NB4 (cell line): ENCODE results near the gene C5AR1.

Experiments used
- CTCF ChIP-seq: IDR thresholded peaks from one replicate; pipeline ENCODE4 v1.5.1; 2012; ENCODE audit warnings: low read depth, low read length
- MAX ChIP-seq: IDR thresholded peaks from 2 replicates; pipeline ENCODE4 v1.6.1; 2011; ENCODE audit warnings: low read depth, low read length
- POLR2A ChIP-seq: IDR thresholded peaks from 2 replicates; pipeline ENCODE4 v1.6.1; 2011; ENCODE audit warnings: mild to moderate bottlenecking; ENCODE audit not compliant: insufficient read length; ENCODE audit errors: extremely low read depth

- TF ChIP-seq CTCF (peak; percentile 96), POLR2A (no peak), MAX (no peak)
Measured at GRCh38 chr19:47280183-47280797, 29.4 kb upstream of the C5AR1 start.
